ENCODE measurements around the gene ADAM33. TPM values are rescaled to one million over a fixed set of nuclear protein-coding genes. Genes with fewer than 3 reads are reported as not detected.

ADAM33 gene
- total RNA-seq, 1 experiment from 2014 or later, result 0.25 TPM

- DNase-seq (ENCODE audit: low read depth), result no peak
Observed at GRCh38 chr20:3648951-3649350, 32.9 kb downstream of the ADAM33 start.

- DNase-seq (ENCODE audit: low read depth), result no peak
Observed at GRCh38 chr20:3647473-3647872, 34.3 kb downstream of the ADAM33 start.

- DNase-seq (ENCODE audit: low read depth), result no peak
Observed at GRCh38 chr20:3646651-3647050, 35.2 kb downstream of the ADAM33 start.

GRCh38 chr20:3646067-3646440 is 35.8 kb downstream of the ADAM33 start:
- no peak for DNase-seq (ENCODE audit: low read depth)

- DNase-seq (ENCODE audit: low read depth), result no peak
Observed at GRCh38 chr20:3645309-3646066, 36.3 kb downstream of the ADAM33 start.

GRCh38 chr20:3640259-3640658 is 41.6 kb downstream of the ADAM33 start:
- DNase-seq (ENCODE audit: low read depth), result no peak

GRCh38 chr20:3635346-3635745 is 46.5 kb downstream of the ADAM33 start:
- DNase-seq (ENCODE audit: low read depth), result no peak

GRCh38 chr20:3633913-3634478 is 47.8 kb downstream of the ADAM33 start:
- DNase-seq (ENCODE audit: low read depth), result no peak

GRCh38 chr20:3632311-3633004 is 49.4 kb downstream of the ADAM33 start:
- DNase-seq (ENCODE audit: low read depth), result no peak

- no peak for DNase-seq (ENCODE audit: low read depth)
Observed at GRCh38 chr20:3631534-3631933, 50.3 kb downstream of the ADAM33 start.

GRCh38 chr20:3630429-3630828 is 51.4 kb downstream of the ADAM33 start:
- no peak for DNase-seq (ENCODE audit: low read depth)

GRCh38 chr20:3629893-3630292 is 51.9 kb downstream of the ADAM33 start:
- DNase-seq (ENCODE audit: low read depth), result no peak

- no peak for DNase-seq (ENCODE audit: low read depth)
Observed at GRCh38 chr20:3628502-3629314, 53.1 kb downstream of the ADAM33 start.

GRCh38 chr20:3627476-3627875 is 54.3 kb downstream of the ADAM33 start:
- DNase-seq (ENCODE audit: low read depth), result no peak

GRCh38 chr20:3622406-3622805 is 59.4 kb downstream of the ADAM33 start:
- no peak for DNase-seq (ENCODE audit: low read depth)

- no peak for DNase-seq (ENCODE audit: low read depth)
Observed at GRCh38 chr20:3621111-3621510, 60.7 kb downstream of the ADAM33 start.

Other genes with a start within 250 kb of the ADAM33 start
- 16.5 and 33.7 TPM in 2 replicates for gene ATRN, start 211.0 kb downstream of the ADAM33 start, total RNA-seq (2014; rRNA removed; shearing (Covaris generic))
- gene GFRA4, start 18.6 kb downstream of the ADAM33 start, total RNA-seq (2014; rRNA removed; shearing (Covaris generic)), result not detected in 2 replicates
- not detected in 2 replicates for gene SIGLEC1, start 30.6 kb upstream of the ADAM33 start, total RNA-seq (2014; rRNA removed; shearing (Covaris generic))
- gene HSPA12B, start 50.7 kb upstream of the ADAM33 start, total RNA-seq (2014; rRNA removed; shearing (Covaris generic)), result 0.05 TPM in 1 of 2 replicates, not detected in the other
- gene ADISSP, start 85.7 kb upstream of the ADAM33 start, total RNA-seq (2014; rRNA removed; shearing (Covaris generic)), result 26.8 and 39.1 TPM in 2 replicates
- gene SPEF1, start 99.4 kb upstream of the ADAM33 start, total RNA-seq (2014; rRNA removed; shearing (Covaris generic)), result 0.27 and 0.34 TPM in 2 replicates
- gene CENPB, start 104.7 kb upstream of the ADAM33 start, total RNA-seq (2014; rRNA removed; shearing (Covaris generic)), result 80.2 and 161 TPM in 2 replicates
- gene CDC25B, start 114.3 kb upstream of the ADAM33 start, total RNA-seq (2014; rRNA removed; shearing (Covaris generic)), result 67.5 and 104 TPM in 2 replicates
- gene AP5S1, start 138.5 kb upstream of the ADAM33 start, total RNA-seq (2014; rRNA removed; shearing (Covaris generic)), result 35.7 and 41.4 TPM in 2 replicates
- gene MAVS, start 164.8 kb upstream of the ADAM33 start, total RNA-seq (2014; rRNA removed; shearing (Covaris generic)), result 20.8 and 39.5 TPM in 2 replicates
- 67.6 and 81.8 TPM in 2 replicates for gene PANK2, start 207.4 kb upstream of the ADAM33 start, total RNA-seq (2014; rRNA removed; shearing (Covaris generic))